ENCODE data around the gene DLEC1. TPM values are rescaled to one million over a fixed set of nuclear protein-coding genes. Genes with fewer than 3 reads are reported as not detected.

DLEC1 gene
- polyA plus RNA-seq, 1 donor from 2014 or later: 0.25 TPM

- Histone ChIP-seq H2AFZ (ENCODE audit: low read depth, low read length) (no peak overlapping the region), H3K27ac (ENCODE audit: low read length) (no peak overlapping the region)
Observed at GRCh38 chr3:38016847-38017444, 22.1 kb upstream of the DLEC1 start.

GRCh38 chr3:38017445-38018295, 21.3 kb upstream of the DLEC1 start:
- no peak overlapping the region for H3K9ac ChIP-seq (ENCODE audit: low read length)
- no peaks in the 10 kb centered on the region for H3K9me2 ChIP-seq (ENCODE audit: insufficient read depth, low read length)
- no peak overlapping the region for H3K4me2 ChIP-seq (ENCODE audit: low read length)
- no peaks in the 10 kb centered on the region for H3K9me3 ChIP-seq (ENCODE audit: low read length)
- no peaks in the 10 kb centered on the region for H3F3A ChIP-seq (ENCODE audit: insufficient read depth, low read length, poor library complexity, severe bottlenecking)
- H4K20me1 ChIP-seq (ENCODE audit: insufficient read depth): no peaks in the 10 kb centered on the region
- no peak overlapping the region for H3K27ac ChIP-seq (ENCODE audit: low read length)
- no peaks in the 10 kb centered on the region for H3K27me3 ChIP-seq (ENCODE audit: insufficient read depth, low read depth, low read length)
- no peak overlapping the region for H2AFZ ChIP-seq (ENCODE audit: low read depth, low read length)
- H3K4me3 ChIP-seq (ENCODE audit: low read length): no peak overlapping the region
- H3K79me2 ChIP-seq (replicated peaks; ENCODE audit: insufficient read depth, low read length): no peaks in the 10 kb centered on the region
- no peaks in the 10 kb centered on the region for H3K36me3 ChIP-seq (ENCODE audit: insufficient read depth, low read length)
- no peak for TF ChIP-seq EZH2 (IDR thresholded peaks at IDR 0.05; ENCODE audit: borderline replicate concordance, insufficient read depth, low read length, poor library complexity, severe bottlenecking)
- no peak for TF ChIP-seq MXI1 (conservative IDR thresholded peaks at IDR 0.05; ENCODE audit: poor library complexity, severe bottlenecking)
- TF ChIP-seq EP300 (conservative IDR thresholded peaks at IDR 0.05; ENCODE audit: poor library complexity, severe bottlenecking): no peak
- TF ChIP-seq REST (IDR thresholded peaks at IDR 0.05; ENCODE audit: borderline replicate concordance): no peak
- TF ChIP-seq SMC3 (conservative IDR thresholded peaks at IDR 0.05; ENCODE audit: poor library complexity): no peak
- no peak for TF ChIP-seq POLR2AphosphoS5 (IDR thresholded peaks at IDR 0.05)

More at GRCh38 chr3:38016847-38017444, 22.1 kb upstream of the DLEC1 start:
- Histone ChIP-seq H3K9ac (ENCODE audit: low read length) (no peak overlapping the region), H3K4me2 (ENCODE audit: low read length) (no peak overlapping the region), H3F3A (ENCODE audit: insufficient read depth, low read length, poor library complexity, severe bottlenecking) (no peaks in the 10 kb centered on the region), H4K20me1 (ENCODE audit: insufficient read depth) (no peaks in the 10 kb centered on the region), H3K27me3 (ENCODE audit: insufficient read depth, low read depth, low read length) (no peaks in the 10 kb centered on the region), H3K79me2 (replicated peaks; ENCODE audit: insufficient read depth, low read length) (no peaks in the 10 kb centered on the region), H3K4me3 (ENCODE audit: low read length) (no peak overlapping the region), H3K9me2 (ENCODE audit: insufficient read depth, low read length) (no peaks in the 10 kb centered on the region), H3K9me3 (ENCODE audit: low read length) (no peaks in the 10 kb centered on the region), H3K36me3 (ENCODE audit: insufficient read depth, low read length) (no peaks in the 10 kb centered on the region)
- no peak for TF ChIP-seq MXI1 (conservative IDR thresholded peaks at IDR 0.05; ENCODE audit: poor library complexity, severe bottlenecking)
- no peak for TF ChIP-seq POLR2AphosphoS5 (IDR thresholded peaks at IDR 0.05)
- no peak for TF ChIP-seq RAD21 (conservative IDR thresholded peaks at IDR 0.05)
- no peak for TF ChIP-seq EZH2 (IDR thresholded peaks at IDR 0.05; ENCODE audit: borderline replicate concordance, insufficient read depth, low read length, poor library complexity, severe bottlenecking)
- no peak for TF ChIP-seq EP300 (conservative IDR thresholded peaks at IDR 0.05; ENCODE audit: poor library complexity, severe bottlenecking)
- TF ChIP-seq, protein P1, sequence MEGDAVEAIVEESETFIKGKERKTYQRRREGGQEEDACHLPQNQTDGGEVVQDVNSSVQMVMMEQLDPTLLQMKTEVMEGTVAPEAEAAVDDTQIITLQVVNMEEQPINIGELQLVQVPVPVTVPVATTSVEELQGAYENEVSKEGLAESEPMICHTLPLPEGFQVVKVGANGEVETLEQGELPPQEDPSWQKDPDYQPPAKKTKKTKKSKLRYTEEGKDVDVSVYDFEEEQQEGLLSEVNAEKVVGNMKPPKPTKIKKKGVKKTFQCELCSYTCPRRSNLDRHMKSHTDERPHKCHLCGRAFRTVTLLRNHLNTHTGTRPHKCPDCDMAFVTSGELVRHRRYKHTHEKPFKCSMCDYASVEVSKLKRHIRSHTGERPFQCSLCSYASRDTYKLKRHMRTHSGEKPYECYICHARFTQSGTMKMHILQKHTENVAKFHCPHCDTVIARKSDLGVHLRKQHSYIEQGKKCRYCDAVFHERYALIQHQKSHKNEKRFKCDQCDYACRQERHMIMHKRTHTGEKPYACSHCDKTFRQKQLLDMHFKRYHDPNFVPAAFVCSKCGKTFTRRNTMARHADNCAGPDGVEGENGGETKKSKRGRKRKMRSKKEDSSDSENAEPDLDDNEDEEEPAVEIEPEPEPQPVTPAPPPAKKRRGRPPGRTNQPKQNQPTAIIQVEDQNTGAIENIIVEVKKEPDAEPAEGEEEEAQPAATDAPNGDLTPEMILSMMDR (IDR thresholded peaks at IDR 0.05; ENCODE audit: poor library complexity, severe bottlenecking): no peak
- TF ChIP-seq SMC3 (conservative IDR thresholded peaks at IDR 0.05; ENCODE audit: poor library complexity): no peak
- TF ChIP-seq REST (IDR thresholded peaks at IDR 0.05; ENCODE audit: borderline replicate concordance): no peak
- TF ChIP-seq TAF1 (IDR thresholded peaks at IDR 0.05; ENCODE audit: low read depth): no peak
